WI38 (cell line): ENCODE results near the gene MEIS2.

ENCODE experiments used
- H3K4me3 ChIP-seq: 2 replicates; pipeline ENCODE4 v1.5.1; 2011; ENCODE audit warnings: low read depth, mild to moderate bottlenecking, control low read depth, low read length
- TF ChIP-seq, protein P1 (sequence below): IDR thresholded peaks from 2 replicates; pipeline ENCODE4 v1.5.1; 2012; ENCODE audit warnings: low read depth, mild to moderate bottlenecking, control low read depth, low read length

MEIS2 gene

GRCh38 chr15:36954486-36954885, 145.9 kb downstream of the MEIS2 start:
- H3K4me3 ChIP-seq = no peak overlapping the region
- TF ChIP-seq, protein P1, sequence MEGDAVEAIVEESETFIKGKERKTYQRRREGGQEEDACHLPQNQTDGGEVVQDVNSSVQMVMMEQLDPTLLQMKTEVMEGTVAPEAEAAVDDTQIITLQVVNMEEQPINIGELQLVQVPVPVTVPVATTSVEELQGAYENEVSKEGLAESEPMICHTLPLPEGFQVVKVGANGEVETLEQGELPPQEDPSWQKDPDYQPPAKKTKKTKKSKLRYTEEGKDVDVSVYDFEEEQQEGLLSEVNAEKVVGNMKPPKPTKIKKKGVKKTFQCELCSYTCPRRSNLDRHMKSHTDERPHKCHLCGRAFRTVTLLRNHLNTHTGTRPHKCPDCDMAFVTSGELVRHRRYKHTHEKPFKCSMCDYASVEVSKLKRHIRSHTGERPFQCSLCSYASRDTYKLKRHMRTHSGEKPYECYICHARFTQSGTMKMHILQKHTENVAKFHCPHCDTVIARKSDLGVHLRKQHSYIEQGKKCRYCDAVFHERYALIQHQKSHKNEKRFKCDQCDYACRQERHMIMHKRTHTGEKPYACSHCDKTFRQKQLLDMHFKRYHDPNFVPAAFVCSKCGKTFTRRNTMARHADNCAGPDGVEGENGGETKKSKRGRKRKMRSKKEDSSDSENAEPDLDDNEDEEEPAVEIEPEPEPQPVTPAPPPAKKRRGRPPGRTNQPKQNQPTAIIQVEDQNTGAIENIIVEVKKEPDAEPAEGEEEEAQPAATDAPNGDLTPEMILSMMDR = no peak

DNA sequence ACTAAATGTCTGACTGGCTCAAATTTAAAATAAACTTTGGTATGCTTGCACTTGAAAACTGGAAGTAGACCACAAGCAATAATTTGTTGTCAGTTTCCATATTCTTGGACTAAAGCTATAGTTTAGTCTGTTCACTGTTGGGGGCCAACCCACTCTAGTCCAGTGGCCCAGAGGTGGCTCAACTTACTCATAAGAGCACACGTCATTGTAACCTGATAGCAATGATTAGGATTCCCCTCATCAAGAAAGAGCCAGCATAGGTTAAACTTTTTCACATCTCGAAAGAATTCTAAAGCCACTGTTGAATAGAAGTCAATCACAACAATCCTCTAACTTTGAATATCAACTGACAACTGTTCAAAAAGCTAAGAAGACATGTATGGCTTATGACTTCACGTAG, 147.0 kb downstream of the MEIS2 start:
- H3K4me3 ChIP-seq = no peak overlapping the region
- TF ChIP-seq, protein P1 = no peak

GRCh38 chr15:36951731-36952247, 148.6 kb downstream of the MEIS2 start:
- H3K4me3 ChIP-seq = no peak overlapping the region
- TF ChIP-seq, protein P1 = no peak

- H3K4me3 ChIP-seq = no peak overlapping the region
- TF ChIP-seq, protein P1 = no peak
These were observed 150.0 kb downstream of the MEIS2 start for GRCh38 chr15:36950371-36950770.

DNA sequence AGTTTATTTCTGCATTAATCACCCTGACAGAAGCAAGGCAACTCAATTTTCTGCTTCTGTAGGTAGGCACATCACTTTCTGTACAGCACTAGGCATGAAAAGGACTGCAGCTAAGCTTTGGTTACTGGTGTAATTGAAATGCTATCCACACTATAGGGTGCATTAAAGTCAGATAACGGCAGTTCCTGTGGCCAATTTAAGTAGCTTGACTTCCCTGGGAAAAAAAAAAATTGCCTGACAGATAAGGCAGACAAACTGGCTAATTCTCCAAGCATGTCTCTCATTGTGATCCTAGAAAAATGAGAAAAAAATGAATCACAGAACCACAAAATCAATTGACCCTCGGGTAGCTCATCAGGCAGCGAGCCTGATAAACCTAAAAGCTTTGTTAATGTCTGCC, 151.4 kb downstream of the MEIS2 start:
- TF ChIP-seq, protein P1 = no peak
- no peak overlapping the region for H3K4me3 ChIP-seq

DNA sequence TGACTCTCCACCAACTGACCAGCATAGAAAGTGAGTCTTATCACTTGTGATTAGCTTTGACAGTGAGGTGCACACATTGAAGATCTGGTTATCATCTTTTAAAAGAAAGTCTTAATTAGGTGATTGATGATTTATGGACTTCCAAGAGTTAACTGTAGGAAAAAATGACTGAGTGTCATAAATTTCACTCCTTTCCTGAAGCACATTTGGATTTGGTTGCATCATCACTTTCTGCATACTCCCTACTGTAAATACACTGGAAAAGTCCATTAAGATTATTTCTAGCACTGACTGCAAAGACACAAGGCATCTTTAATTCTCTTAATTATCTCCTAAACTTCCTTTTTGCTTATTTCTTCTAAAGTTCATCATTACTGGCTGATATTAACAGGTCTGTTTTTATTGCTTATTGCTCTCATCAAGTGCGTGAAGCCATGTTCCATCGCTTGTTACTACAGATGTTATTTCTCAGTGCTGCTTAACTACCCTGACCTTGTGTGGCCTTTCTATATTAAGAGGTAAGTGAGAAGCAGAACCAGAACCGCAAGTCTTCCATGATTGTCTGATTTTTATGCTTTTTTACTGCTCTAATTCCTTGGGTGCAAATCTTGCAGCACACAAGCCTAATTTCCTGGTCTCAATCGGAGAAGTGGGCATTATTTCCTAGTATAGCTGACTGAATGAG, 153.2 kb downstream of the MEIS2 start:
- H3K4me3 ChIP-seq = no peak overlapping the region
- TF ChIP-seq, protein P1 = no peak

DNA sequence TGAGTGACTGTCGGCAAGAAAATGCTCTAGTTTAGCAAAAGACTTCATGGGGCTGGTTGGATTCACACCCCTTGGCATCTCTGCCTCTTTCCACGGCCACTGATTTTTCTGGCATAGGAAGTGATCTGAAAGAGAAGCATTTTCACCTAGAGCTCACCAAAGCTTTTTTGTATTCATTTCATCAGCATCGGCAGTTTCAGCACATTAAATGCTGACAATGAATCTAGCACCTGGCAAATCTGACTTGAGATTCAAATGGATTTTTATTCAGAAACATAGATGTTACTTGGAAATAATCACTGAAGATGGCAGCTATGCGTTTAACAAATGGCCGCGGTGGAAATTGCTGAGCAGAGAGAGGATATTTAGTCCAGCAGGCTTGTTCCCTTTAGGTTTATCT, 155.9 kb downstream of the MEIS2 start:
- TF ChIP-seq, protein P1 = no peak
- no peak overlapping the region for H3K4me3 ChIP-seq
